SU-DHL-6 (cell line): ENCODE data around the gene NOB1.

Source experiments
- H2AFZ ChIP-seq: fragments of 200-600 bp; sonication (generic); 2 replicates; pipeline ENCODE4 v1.6.1; 2014; ENCODE audit warnings: low read depth, mild to moderate bottlenecking, moderate library complexity, mixed read lengths, antibody characterized with exemption, low read length; ENCODE audit not compliant: severe bottlenecking
- H3F3A ChIP-seq: fragments of 200-600 bp; shearing (Covaris generic); 2 replicates; pipeline ENCODE4 v1.6.0; 2016; ENCODE audit warnings: antibody characterized with exemption, mild to moderate bottlenecking; ENCODE audit not compliant: insufficient read depth
- H3K27ac ChIP-seq: fragments of 200-600 bp; sonication (generic); 2 replicates; pipeline ENCODE4 v1.5.1; 2016; ENCODE audit warnings: low read depth, mild to moderate bottlenecking, low read length, moderate library complexity, mixed read lengths
- H3K27me3 ChIP-seq: fragments of 200-600 bp; sonication (generic), shearing (Covaris generic); 2 replicates; pipeline ENCODE4 v1.6.0; 2014; ENCODE audit warnings: mild to moderate bottlenecking, low read length
- H3K36me3 ChIP-seq: fragments of 200-600 bp; sonication (generic); 2 replicates; pipeline ENCODE4 v1.6.1; 2014; ENCODE audit warnings: mild to moderate bottlenecking, low read length, mixed read lengths
- H3K4me2 ChIP-seq: fragments of 300-600, 200-600 bp; shearing (Covaris generic), sonication (generic); 2 replicates; pipeline ENCODE4 v1.6.0; 2014; ENCODE audit warnings: low read length, low read depth, mild to moderate bottlenecking; ENCODE audit not compliant: poor library complexity, severe bottlenecking
- H3K4me3 ChIP-seq: fragments of 200-600 bp; sonication (generic); 2 replicates; pipeline ENCODE4 v1.5.1; 2014; ENCODE audit warnings: antibody characterized with exemption, low read length, mild to moderate bottlenecking, mixed read lengths; ENCODE audit not compliant: insufficient read depth, poor library complexity, severe bottlenecking
- H3K79me2 ChIP-seq: fragments of 200-600 bp; sonication (generic); 2 replicates; pipeline ENCODE4 v1.6.1; 2014; ENCODE audit warnings: mild to moderate bottlenecking, low read length, moderate library complexity; ENCODE audit not compliant: insufficient read depth
- H3K9ac ChIP-seq: fragments of 200-600 bp; sonication (generic); 2 replicates; pipeline ENCODE4 v1.7.0; 2014; ENCODE audit warnings: mild to moderate bottlenecking, low read length
- H3K9me2 ChIP-seq: fragments of 200-600 bp; sonication (generic); replicated peaks from 2 replicates; pipeline ENCODE4 v1.6.1; 2014; ENCODE audit warnings: low read length; ENCODE audit not compliant: insufficient read depth
- H3K9me3 ChIP-seq: fragments of 200-600 bp; sonication (generic); 2 replicates; pipeline ENCODE4 v1.6.1; 2014; ENCODE audit warnings: low read length, mixed read lengths; ENCODE audit not compliant: insufficient read depth
- H4K20me1 ChIP-seq: fragments of 200-600 bp; sonication (generic); 2 replicates; pipeline ENCODE4 v1.6.1; 2014; ENCODE audit warnings: low read depth, mild to moderate bottlenecking, antibody characterized with exemption, low read length, moderate library complexity, mixed read lengths
- CTCF ChIP-seq: fragments of 200-600 bp; sonication (generic); IDR thresholded peaks from one replicate; pipeline ENCODE4 v1.5.1; 2017; ENCODE audit warnings: antibody characterized with exemption, mild to moderate bottlenecking, low read length, moderate library complexity; ENCODE audit not compliant: insufficient read depth, poor library complexity, severe bottlenecking
- EZH2phosphoT487 ChIP-seq: fragments of 200-600 bp; sonication (generic), shearing (Covaris generic); conservative IDR thresholded peaks from 2 replicates; pipeline ENCODE4 v1.6.1; 2018; ENCODE audit warnings: mild to moderate bottlenecking, antibody characterized with exemption, low read length, moderate library complexity, mixed read lengths

The NOB1 gene

GRCh38 chr16:69768666-69769065, 13.9 kb upstream of the NOB1 start:
- no peak overlapping the region for H3K27ac ChIP-seq
- no peak for TF ChIP-seq EZH2phosphoT487
- no peak for TF ChIP-seq CTCF
- H3K9ac ChIP-seq = no peak overlapping the region
- H3K4me2 ChIP-seq = no peak overlapping the region
- no peak overlapping the region for H2AFZ ChIP-seq
- H4K20me1 ChIP-seq = no peaks in the 10 kb centered on the region
- no peaks in the 10 kb centered on the region for H3K9me3 ChIP-seq
- no peaks in the 10 kb centered on the region for H3K27me3 ChIP-seq
- peaks cover 3% of the 10 kb centered on the region; the same call in 1 of the 2 replicates for H3F3A ChIP-seq
- H3K9me2 ChIP-seq = no peaks in the 10 kb centered on the region
- H3K4me3 ChIP-seq = no peak overlapping the region
- peaks cover 97% of the 10 kb centered on the region for H3K79me2 ChIP-seq
- no peaks in the 10 kb centered on the region for H3K36me3 ChIP-seq

GRCh38 chr16:69767459-69768229, 12.9 kb upstream of the NOB1 start:
- no peaks in the 10 kb centered on the region for H3K27me3 ChIP-seq
- peaks cover 95% of the 10 kb centered on the region for H3K79me2 ChIP-seq
- H3K36me3 ChIP-seq = no peaks in the 10 kb centered on the region
- H3K9me3 ChIP-seq = no peaks in the 10 kb centered on the region
- no peak overlapping the region for H3K4me3 ChIP-seq
- TF ChIP-seq EZH2phosphoT487 = no peak
- TF ChIP-seq CTCF = no peak
- H3K9ac ChIP-seq = no peak overlapping the region
- no peak overlapping the region for H3K4me2 ChIP-seq
- no peaks in the 10 kb centered on the region for H4K20me1 ChIP-seq
- H3F3A ChIP-seq = peaks cover 13% of the 10 kb centered on the region
- H3K9me2 ChIP-seq = no peaks in the 10 kb centered on the region
- H3K27ac ChIP-seq = no peak overlapping the region
- H2AFZ ChIP-seq = no peak overlapping the region

DNA sequence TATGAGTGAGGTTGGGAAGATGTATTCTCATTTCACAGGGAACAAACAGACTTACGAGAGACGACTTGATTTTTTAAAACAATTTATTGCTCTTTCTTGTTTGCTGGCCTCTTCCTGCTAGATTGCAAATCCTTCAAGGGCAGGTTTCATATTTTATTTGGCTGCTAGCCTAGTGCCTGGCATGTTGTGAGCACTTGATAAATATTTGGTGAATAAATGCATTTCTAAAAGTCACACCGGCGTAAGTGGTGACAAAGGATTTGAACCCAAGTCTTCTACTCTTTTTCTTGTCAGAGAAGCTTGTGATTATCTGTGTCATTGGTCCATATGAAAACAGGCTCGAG, 8.8 kb upstream of the NOB1 start:
- H3K4me2 ChIP-seq = peak overlapping the region; percentile 91
- H3K27ac ChIP-seq = peak overlapping the region; percentile 78; the same call in 1 of the 2 replicates
- H3K27me3 ChIP-seq = no peaks in the 10 kb centered on the region
- no peaks in the 10 kb centered on the region for H4K20me1 ChIP-seq
- peaks cover 21% of the 10 kb centered on the region for H3F3A ChIP-seq
- TF ChIP-seq EZH2phosphoT487 (no peak), CTCF (no peak)
- H3K79me2 ChIP-seq = peaks cover 58% of the 10 kb centered on the region
- H3K9ac ChIP-seq = peak overlapping the region; percentile 95
- H3K9me2 ChIP-seq = no peaks in the 10 kb centered on the region
- H2AFZ ChIP-seq = no peak overlapping the region
- H3K36me3 ChIP-seq = no peaks in the 10 kb centered on the region
- no peak overlapping the region for H3K4me3 ChIP-seq
- H3K9me3 ChIP-seq = no peaks in the 10 kb centered on the region
